ENCODE results near the gene AIP.

GRCh38 chr11:67435031-67435726, 47.6 kb upstream of the AIP start:
- TF ChIP-seq CTCF (IDR thresholded peaks at IDR 0.05 in 4 of 5, conservative IDR thresholded peaks at IDR 0.05 in 1 of 5) = no peak
- TF ChIP-seq POLR2A (IDR thresholded peaks at IDR 0.05) = no peak
